Measurements from ENCODE around the gene SPIRE2. TPM values are rescaled to one million over a fixed set of nuclear protein-coding genes. Genes with fewer than 3 reads are reported as not detected.
A peak's percentile ranks its signal among the peaks of the same experiment; 100 is the strongest.

The SPIRE2 gene
- total and polyA plus RNA-seq, 2 of the 13 experiments (the other 11 are each of a cell fraction or from before 2014, with no cell fraction given) = 13.3 to 37.5 TPM

GRCh38 chr16:89822188-89823086 lies 5.8 kb upstream of the SPIRE2 start (continued):
- TF ChIP-seq, protein P1, sequence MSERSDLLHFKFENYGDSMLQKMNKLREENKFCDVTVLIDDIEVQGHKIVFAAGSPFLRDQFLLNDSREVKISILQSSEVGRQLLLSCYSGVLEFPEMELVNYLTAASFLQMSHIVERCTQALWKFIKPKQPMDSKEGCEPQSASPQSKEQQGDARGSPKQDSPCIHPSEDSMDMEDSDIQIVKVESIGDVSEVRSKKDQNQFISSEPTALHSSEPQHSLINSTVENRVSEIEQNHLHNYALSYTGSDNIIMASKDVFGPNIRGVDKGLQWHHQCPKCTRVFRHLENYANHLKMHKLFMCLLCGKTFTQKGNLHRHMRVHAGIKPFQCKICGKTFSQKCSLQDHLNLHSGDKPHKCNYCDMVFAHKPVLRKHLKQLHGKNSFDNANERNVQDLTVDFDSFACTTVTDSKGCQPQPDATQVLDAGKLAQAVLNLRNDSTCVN (CRISPR knock-in tag; IDR thresholded peaks at IDR 0.05; ENCODE audit: borderline replicate concordance) = peak; percentile 87
- TF ChIP-seq MIXL1 (CRISPR knock-in tag; IDR thresholded peaks at IDR 0.05) = peak; percentile 89
- peak; percentile 43 for TF ChIP-seq BRCA1 (CRISPR knock-in tag; IDR thresholded peaks at IDR 0.05)
- peak; percentile 73 for TF ChIP-seq MXD4 (CRISPR knock-in tag; IDR thresholded peaks at IDR 0.05)
- TF ChIP-seq ZBTB7A (CRISPR knock-in tag; IDR thresholded peaks at IDR 0.05) = peak; percentile 57; the same call in 1 of the 2 replicates
- peak; percentile 90; the same call in 1 of the 2 replicates for TF ChIP-seq ZBTB46 (CRISPR knock-in tag; IDR thresholded peaks at IDR 0.05; ENCODE audit: borderline replicate concordance)
- TF ChIP-seq ZNF605 (CRISPR knock-in tag; IDR thresholded peaks at IDR 0.05) = peak; percentile 91
- peak; percentile 79 for TF ChIP-seq THAP11 (CRISPR knock-in tag; IDR thresholded peaks at IDR 0.05)
- peak; percentile 49; the same call in 1 of the 2 replicates for TF ChIP-seq RFX5 (IDR thresholded peaks at IDR 0.05; ENCODE audit: low read depth, low read length)
- TF ChIP-seq ZNF547 (CRISPR knock-in tag; IDR thresholded peaks at IDR 0.05) = peak; percentile 81
- TF ChIP-seq, protein P2, sequence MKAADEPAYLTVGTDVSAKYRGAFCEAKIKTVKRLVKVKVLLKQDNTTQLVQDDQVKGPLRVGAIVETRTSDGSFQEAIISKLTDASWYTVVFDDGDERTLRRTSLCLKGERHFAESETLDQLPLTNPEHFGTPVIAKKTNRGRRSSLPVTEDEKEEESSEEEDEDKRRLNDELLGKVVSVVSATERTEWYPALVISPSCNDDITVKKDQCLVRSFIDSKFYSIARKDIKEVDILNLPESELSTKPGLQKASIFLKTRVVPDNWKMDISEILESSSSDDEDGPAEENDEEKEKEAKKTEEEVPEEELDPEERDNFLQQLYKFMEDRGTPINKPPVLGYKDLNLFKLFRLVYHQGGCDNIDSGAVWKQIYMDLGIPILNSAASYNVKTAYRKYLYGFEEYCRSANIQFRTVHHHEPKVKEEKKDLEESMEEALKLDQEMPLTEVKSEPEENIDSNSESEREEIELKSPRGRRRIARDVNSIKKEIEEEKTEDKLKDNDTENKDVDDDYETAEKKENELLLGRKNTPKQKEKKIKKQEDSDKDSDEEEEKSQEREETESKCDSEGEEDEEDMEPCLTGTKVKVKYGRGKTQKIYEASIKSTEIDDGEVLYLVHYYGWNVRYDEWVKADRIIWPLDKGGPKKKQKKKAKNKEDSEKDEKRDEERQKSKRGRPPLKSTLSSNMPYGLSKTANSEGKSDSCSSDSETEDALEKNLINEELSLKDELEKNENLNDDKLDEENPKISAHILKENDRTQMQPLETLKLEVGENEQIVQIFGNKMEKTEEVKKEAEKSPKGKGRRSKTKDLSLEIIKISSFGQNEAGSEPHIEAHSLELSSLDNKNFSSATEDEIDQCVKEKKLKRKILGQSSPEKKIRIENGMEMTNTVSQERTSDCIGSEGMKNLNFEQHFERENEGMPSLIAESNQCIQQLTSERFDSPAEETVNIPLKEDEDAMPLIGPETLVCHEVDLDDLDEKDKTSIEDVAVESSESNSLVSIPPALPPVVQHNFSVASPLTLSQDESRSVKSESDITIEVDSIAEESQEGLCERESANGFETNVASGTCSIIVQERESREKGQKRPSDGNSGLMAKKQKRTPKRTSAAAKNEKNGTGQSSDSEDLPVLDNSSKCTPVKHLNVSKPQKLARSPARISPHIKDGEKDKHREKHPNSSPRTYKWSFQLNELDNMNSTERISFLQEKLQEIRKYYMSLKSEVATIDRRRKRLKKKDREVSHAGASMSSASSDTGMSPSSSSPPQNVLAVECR (CRISPR knock-in tag; IDR thresholded peaks at IDR 0.05; ENCODE audit: borderline replicate concordance) = peak; percentile 70
- TF ChIP-seq NR2C2 (CRISPR knock-in tag; IDR thresholded peaks at IDR 0.05; ENCODE audit: borderline replicate concordance) = peak; percentile 58; the same call in 1 of the 2 replicates
- TF ChIP-seq FOXO1 (CRISPR knock-in tag; IDR thresholded peaks at IDR 0.05) = peak; percentile 90
- TF ChIP-seq, protein P3, sequence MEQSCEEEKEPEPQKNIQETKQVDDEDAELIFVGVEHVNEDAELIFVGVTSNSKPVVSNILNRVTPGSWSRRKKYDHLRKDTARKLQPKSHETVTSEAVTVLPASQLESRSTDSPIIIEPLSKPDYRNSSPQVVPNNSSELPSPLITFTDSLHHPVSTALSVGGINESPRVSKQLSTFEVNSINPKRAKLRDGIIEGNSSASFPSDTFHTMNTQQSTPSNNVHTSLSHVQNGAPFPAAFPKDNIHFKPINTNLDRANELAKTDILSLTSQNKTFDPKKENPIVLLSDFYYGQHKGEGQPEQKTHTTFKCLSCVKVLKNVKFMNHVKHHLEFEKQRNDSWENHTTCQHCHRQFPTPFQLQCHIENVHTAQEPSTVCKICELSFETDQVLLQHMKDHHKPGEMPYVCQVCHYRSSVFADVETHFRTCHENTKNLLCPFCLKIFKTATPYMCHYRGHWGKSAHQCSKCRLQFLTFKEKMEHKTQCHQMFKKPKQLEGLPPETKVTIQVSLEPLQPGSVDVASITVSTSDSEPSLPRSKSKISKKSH (CRISPR knock-in tag; IDR thresholded peaks at IDR 0.05; ENCODE audit: borderline replicate concordance) = peak; percentile 91; the same call in 1 of the 2 replicates
- TF ChIP-seq ZFP1 (CRISPR knock-in tag; IDR thresholded peaks at IDR 0.05) = peak; percentile 83; the same call in 1 of the 2 replicates
- TF ChIP-seq ZFP90 (CRISPR knock-in tag; IDR thresholded peaks at IDR 0.05; ENCODE audit: borderline replicate concordance) = peak; percentile 88; the same call in 1 of the 2 replicates
- no peak for TF ChIP-seq ZNF672 (CRISPR knock-in tag; IDR thresholded peaks at IDR 0.05)
- TF ChIP-seq, protein P4, sequence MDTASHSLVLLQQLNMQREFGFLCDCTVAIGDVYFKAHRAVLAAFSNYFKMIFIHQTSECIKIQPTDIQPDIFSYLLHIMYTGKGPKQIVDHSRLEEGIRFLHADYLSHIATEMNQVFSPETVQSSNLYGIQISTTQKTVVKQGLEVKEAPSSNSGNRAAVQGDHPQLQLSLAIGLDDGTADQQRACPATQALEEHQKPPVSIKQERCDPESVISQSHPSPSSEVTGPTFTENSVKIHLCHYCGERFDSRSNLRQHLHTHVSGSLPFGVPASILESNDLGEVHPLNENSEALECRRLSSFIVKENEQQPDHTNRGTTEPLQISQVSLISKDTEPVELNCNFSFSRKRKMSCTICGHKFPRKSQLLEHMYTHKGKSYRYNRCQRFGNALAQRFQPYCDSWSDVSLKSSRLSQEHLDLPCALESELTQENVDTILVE (CRISPR knock-in tag; IDR thresholded peaks at IDR 0.05) = no peak; the same call in none of the 2 replicates
- peak; percentile 62; the same call in 1 of the 2 replicates for TF ChIP-seq ZNF451 (CRISPR knock-in tag; IDR thresholded peaks at IDR 0.05)

Data from HepG2 (cell line).